ENCODE data around the gene STT3B. TPM values are rescaled to one million over a fixed set of nuclear protein-coding genes. Genes with fewer than 3 reads are reported as not detected.

The STT3B gene
- total and polyA plus RNA-seq, 2 of the 4 experiments (the other 2 are of a cell fraction) = 45.5 to 86.4 TPM

DNA sequence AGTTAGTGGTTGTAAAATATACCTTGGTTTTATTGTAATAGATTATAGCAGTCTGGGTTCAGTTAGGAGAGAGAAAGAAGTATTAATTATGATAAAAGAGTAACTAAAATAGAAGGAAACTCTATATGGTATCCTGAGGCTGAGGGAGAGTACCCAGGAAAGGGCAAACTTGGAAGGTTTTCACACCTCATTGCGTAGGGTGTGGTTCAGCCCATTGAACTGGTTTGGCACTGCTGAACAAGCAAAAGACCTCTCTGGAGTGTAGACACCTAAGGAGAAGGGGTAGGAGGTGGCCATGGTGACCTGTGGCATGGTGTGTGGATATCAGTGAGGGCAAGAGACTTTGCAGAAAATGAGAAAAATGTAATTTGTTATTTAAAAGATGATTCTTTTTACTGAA lies 63.5 kb downstream of the STT3B start:
- DNase-seq (no peak), ATAC-seq (ENCODE audit: low read depth) (no peak)
- H4K8ac ChIP-seq (ENCODE audit: low read depth in 2 of 2, low read length in 2 of 2) = no peak overlapping the region
- H3K4ac ChIP-seq (ENCODE audit: low read depth, low read length) = no peak overlapping the region
- no peak overlapping the region for H3K9ac ChIP-seq (ENCODE audit: low read depth, low read length)
- H2AFZ ChIP-seq (replicated peaks; ENCODE audit: low read length, poor library complexity) = no peak overlapping the region
- H3K9me3 ChIP-seq (ENCODE audit: control insufficient read depth, insufficient read depth, low read length) = no peaks in the 10 kb centered on the region
- no CpG with 5 or more reads among the region's 1 CpG for WGBS, 2 experiments (ENCODE audit: extremely low coverage in 2 of 2, insufficient read length in 1 of 2)
- H3K27me3 ChIP-seq (ENCODE audit: control insufficient read depth, insufficient read depth, low read length) = no peaks in the 10 kb centered on the region
- TF ChIP-seq SMC3 (IDR thresholded peaks at IDR 0.05; ENCODE audit: low read depth, low read length) (no peak), CEBPB (IDR thresholded peaks at IDR 0.05; ENCODE audit: low read depth, low read length) (no peak), MXI1 (IDR thresholded peaks at IDR 0.05; ENCODE audit: borderline replicate concordance, low read depth, low read length) (no peak), BHLHE40 (IDR thresholded peaks at IDR 0.05; ENCODE audit: low read depth, low read length) (no peak)
- no peak overlapping the region for H3K23ac ChIP-seq (ENCODE audit: low read depth, low read length)
- no peak overlapping the region for H3K18ac ChIP-seq (ENCODE audit: low read depth, low read length)
- no peak overlapping the region for H3K56ac ChIP-seq (ENCODE audit: extremely low read depth, insufficient read depth, low read length)
- no TSS peak for BruUV-seq (replicated peaks)
- in situ Hi-C loops (cut with MboI; ENCODE audit: low sequenced_read_pairs) (no loop called here), intact Hi-C loops (cut with micrococcal nuclease) (no loop called here), dilution Hi-C loops (cut with HindIII; ENCODE audit: low sequenced_read_pairs, unreplicated experiment) (no loop called here)
- H3K36me3 ChIP-seq (ENCODE audit: control insufficient read depth, insufficient read depth, low read length) = peaks cover 10% of the 10 kb centered on the region
- H3K9me1 ChIP-seq (ENCODE audit: insufficient read depth, low read length) = no peaks in the 10 kb centered on the region
- peaks cover 25 to 33% of the 10 kb centered on the region in 2 experiments for H3K79me1 ChIP-seq (ENCODE audit: low read depth in 1 of 2, low read length in 2 of 2)
- H4K5ac ChIP-seq (ENCODE audit: low read depth, low read length) = no peak overlapping the region
- no peak overlapping the region for H2BK120ac ChIP-seq (ENCODE audit: low read depth, low read length)
- peak overlapping the region; percentile 32; the same call in 1 of the 2 replicates for H3K14ac ChIP-seq (replicated peaks; ENCODE audit: low read depth, low read length)
- no peak overlapping the region for H2BK20ac ChIP-seq (ENCODE audit: low read depth, low read length)
- H3K4me3 ChIP-seq (ENCODE audit: insufficient read depth, low read depth, low read length) = no peak overlapping the region
- no peak overlapping the region for H3K27ac ChIP-seq (ENCODE audit: insufficient read depth, low read length)
- ChIA-PET POLR2A (ENCODE audit: unreplicated experiment) (no interaction called here), CTCF (no interaction called here)
- H2AK5ac ChIP-seq (ENCODE audit: low read depth, low read length) = no peak overlapping the region
- H3K4me1 ChIP-seq (ENCODE audit: control insufficient read depth, insufficient read depth, low read length) = no peaks in the 10 kb centered on the region
- H2BK5ac ChIP-seq (ENCODE audit: low read depth, low read length, poor library complexity, severe bottlenecking) = no peak overlapping the region
- H4K91ac ChIP-seq (ENCODE audit: insufficient read depth, low read depth, low read length) = no peak overlapping the region
- H4K20me1 ChIP-seq (ENCODE audit: insufficient read depth, low read length) = peaks cover 3% of the 10 kb centered on the region; the same call in 1 of the 2 replicates
- H2AK9ac ChIP-seq (replicated peaks; ENCODE audit: low read depth, low read length, poor library complexity) = no peak overlapping the region
- no peak overlapping the region for H2BK15ac ChIP-seq (ENCODE audit: low read depth, low read length)
- H3K4me2 ChIP-seq (ENCODE audit: low read depth, low read length) = no peak overlapping the region
